ENCODE measurements around the gene DCAF4.

DCAF4 gene

GRCh38 chr14:72879431-72879830, 46.8 kb upstream of the DCAF4 start (continued):
- no peak for TF ChIP-seq TSHZ2 (CRISPR knock-in tag; IDR thresholded peaks at IDR 0.05)
- no peak for TF ChIP-seq ARNTL (CRISPR knock-in tag; IDR thresholded peaks at IDR 0.05; ENCODE audit: borderline replicate concordance, low read depth)
- TF ChIP-seq GLIS3 (CRISPR knock-in tag; IDR thresholded peaks at IDR 0.05): no peak
- no peak for TF ChIP-seq ZNF8 (CRISPR knock-in tag; IDR thresholded peaks at IDR 0.05)
- no peak for TF ChIP-seq ZFP30 (CRISPR knock-in tag; IDR thresholded peaks at IDR 0.05)
- TF ChIP-seq ZNF565 (CRISPR knock-in tag; conservative IDR thresholded peaks at IDR 0.05; ENCODE audit: low read depth): no peak
- no peak for TF ChIP-seq ISL1 (CRISPR knock-in tag; IDR thresholded peaks at IDR 0.05)
- TF ChIP-seq CSDC2 (CRISPR knock-in tag; IDR thresholded peaks at IDR 0.05): no peak
- TF ChIP-seq PPARA (CRISPR knock-in tag; IDR thresholded peaks at IDR 0.05; ENCODE audit: borderline replicate concordance): no peak
- TF ChIP-seq ZC3H10 (CRISPR knock-in tag; IDR thresholded peaks at IDR 0.05): no peak

- ATAC-seq: no peak
- no peak for TF ChIP-seq PPARA (CRISPR knock-in tag; IDR thresholded peaks at IDR 0.05; ENCODE audit: borderline replicate concordance)
- TF ChIP-seq RARB (CRISPR knock-in tag; IDR thresholded peaks at IDR 0.05): no peak
- TF ChIP-seq BACH2 (CRISPR knock-in tag; IDR thresholded peaks at IDR 0.05; ENCODE audit: borderline replicate concordance): no peak
- no peak for TF ChIP-seq OSR1 (CRISPR knock-in tag; IDR thresholded peaks at IDR 0.05)
- no peak for TF ChIP-seq GLIS3 (CRISPR knock-in tag; IDR thresholded peaks at IDR 0.05)
- TF ChIP-seq CSDC2 (CRISPR knock-in tag; IDR thresholded peaks at IDR 0.05): no peak
- no peak for TF ChIP-seq ZNF565 (CRISPR knock-in tag; conservative IDR thresholded peaks at IDR 0.05; ENCODE audit: low read depth)
- no peak for TF ChIP-seq ISL1 (CRISPR knock-in tag; IDR thresholded peaks at IDR 0.05)
- TF ChIP-seq CSRNP3 (CRISPR knock-in tag; IDR thresholded peaks at IDR 0.05): no peak
- TF ChIP-seq ARNTL (CRISPR knock-in tag; IDR thresholded peaks at IDR 0.05; ENCODE audit: borderline replicate concordance, low read depth): no peak
- no peak for TF ChIP-seq PATZ1 (CRISPR knock-in tag; IDR thresholded peaks at IDR 0.05; ENCODE audit: borderline replicate concordance)
- TF ChIP-seq TSHZ2 (CRISPR knock-in tag; IDR thresholded peaks at IDR 0.05): no peak
- TF ChIP-seq ZNF8 (CRISPR knock-in tag; IDR thresholded peaks at IDR 0.05): no peak
- TF ChIP-seq ZFP30 (CRISPR knock-in tag; IDR thresholded peaks at IDR 0.05): no peak
- no peak for TF ChIP-seq ZFP3 (CRISPR knock-in tag; IDR thresholded peaks at IDR 0.05)
- no peak for TF ChIP-seq SNAI2 (CRISPR knock-in tag; IDR thresholded peaks at IDR 0.05)
- no peak for TF ChIP-seq POU6F1 (CRISPR knock-in tag; IDR thresholded peaks at IDR 0.05; ENCODE audit: borderline replicate concordance, low read depth)
- TF ChIP-seq ZNF70 (CRISPR knock-in tag; IDR thresholded peaks at IDR 0.05): no peak
- TF ChIP-seq CREB5 (CRISPR knock-in tag; IDR thresholded peaks at IDR 0.05; ENCODE audit: low read depth): no peak
- TF ChIP-seq TCF4 (CRISPR knock-in tag; IDR thresholded peaks at IDR 0.05; ENCODE audit: borderline replicate concordance): no peak
Observed at GRCh38 chr14:72880164-72880563, 46.1 kb upstream of the DCAF4 start.
